GM12878 (cell line): ENCODE results near the gene CES3. TPM values are rescaled to one million over a fixed set of nuclear protein-coding genes. Genes with fewer than 3 reads are reported as not detected.

Experiments
- ATAC-seq: fragments of 200-7000 bp; cut with Tn5 transposase; 3 replicates; pipeline ENCODE4 v1.9.1; 2020; ENCODE audit warnings: mild to moderate bottlenecking, moderate library complexity
- BruUV-seq: library from RNA; stranded (reverse); fragments of 400-500 nt; replicated peaks from 2 replicates; lab custom pipeline; 2021; lab: Mats Ljungman, UMichigan
- CTCF ChIA-PET: fragments of 300-600 bp; sonication (Branson Sonifier 250); formaldehyde crosslinking; extraction: SDS; loops from one replicate; lab custom pipeline; 2021; ENCODE audit warnings: inconsistent platforms; lab: Yijun Ruan, JAX
- POLR2A ChIA-PET: fragments of 350-600 bp; formaldehyde crosslinking; extraction: SDS; loops from one replicate; lab custom pipeline; 2021; ENCODE audit warnings: inconsistent platforms; lab: Charles Lee
- RAD21 ChIA-PET: fragments of 300-600 bp; sonication (Branson Sonifier 250); formaldehyde crosslinking; loops from one replicate; lab custom pipeline; 2023; ENCODE audit warnings: antibody characterized with exemption; ENCODE audit not compliant: unreplicated experiment; lab: Charles Lee
- SMC1A ChIA-PET: fragments of 300-600 bp; sonication (Branson Sonifier 250); formaldehyde crosslinking; loops from one replicate; lab custom pipeline; 2023; ENCODE audit not compliant: unreplicated experiment, uncharacterized antibody; lab: Charles Lee
- DNase-seq: peaks from one replicate; pipeline ENCODE4 v3.0.0-alpha.2; 2011; ENCODE audit warnings: low read depth, low spot score
- FAIRE-seq: peaks from 3 replicates; lab custom pipeline; 2011; peaks lifted over from hg19 to GRCh38; lab: Jason Lieb, UNC
- H2AFZ ChIP-seq: 2 replicates; pipeline ENCODE4 v1.6.0; 2011; ENCODE audit warnings: low read depth, low read length, control low read depth; ENCODE audit not compliant: control insufficient read depth
- H3K27ac ChIP-seq: 2 replicates; pipeline ENCODE4 v1.5.1; 2011; ENCODE audit warnings: control low read depth; ENCODE audit not compliant: control insufficient read depth, insufficient read depth
- H3K27me3 ChIP-seq, 2 experiments: replicated peaks in 1 of 2; 2 replicates each; pipeline versions ENCODE4 v1.6.0 to v1.6.1; 2011; ENCODE audit warnings: low read length in 1 of 2; ENCODE audit not compliant: control insufficient read depth in 2 of 2, insufficient read depth in 2 of 2
- H3K36me3 ChIP-seq, 2 experiments: 2 replicates each; pipeline ENCODE4 v1.5.1; 2011; ENCODE audit warnings: low read length in 1 of 2; ENCODE audit not compliant: control insufficient read depth in 2 of 2, insufficient read depth in 2 of 2
- H3K4me1 ChIP-seq: 2 replicates; pipeline ENCODE4 v1.6.1; 2011; ENCODE audit warnings: mild to moderate bottlenecking, low read length, moderate library complexity, mixed read lengths; ENCODE audit not compliant: control insufficient read depth, insufficient read depth
- H3K4me2 ChIP-seq: 2 replicates; pipeline ENCODE4 v1.6.0; 2011; ENCODE audit warnings: control low read depth; ENCODE audit not compliant: control insufficient read depth, insufficient read depth
- H3K4me3 ChIP-seq: fragments of 200-600 bp; sonication (generic); 2 replicates; pipeline ENCODE4 v1.5.1; 2016
- H3K79me2 ChIP-seq: 2 replicates; pipeline ENCODE4 v1.6.0; 2011; ENCODE audit warnings: low read length; ENCODE audit not compliant: control insufficient read depth, insufficient read depth
- H3K9ac ChIP-seq: 2 replicates; pipeline ENCODE4 v1.8.0; 2011; ENCODE audit warnings: low read length, control low read depth, mixed read lengths; ENCODE audit not compliant: control insufficient read depth, insufficient read depth
- H3K9me3 ChIP-seq: replicated peaks from 3 replicates; pipeline ENCODE4 v1.5.1; 2011; ENCODE audit warnings: mild to moderate bottlenecking, low read length; ENCODE audit not compliant: control insufficient read depth, insufficient read depth
- H4K20me1 ChIP-seq: 2 replicates; pipeline ENCODE4 v1.6.0; 2011; ENCODE audit not compliant: control insufficient read depth, insufficient read depth
- MXI1 ChIP-seq: fragments of 150-350 bp; IDR thresholded peaks from 2 replicates; pipeline ENCODE4 v1.6.1; 2011; ENCODE audit warnings: low read depth, mild to moderate bottlenecking, inconsistent platforms, low read length, improper control_type of control experiment
- POLR2A ChIP-seq: IDR thresholded peaks from 2 replicates; pipeline ENCODE4 v1.6.1; 2011; ENCODE audit warnings: low read depth, mild to moderate bottlenecking, low read length
- REST ChIP-seq: IDR thresholded peaks from 2 replicates; pipeline ENCODE4 v1.6.1; 2012; ENCODE audit warnings: mild to moderate bottlenecking, low read depth, low read length
- WGBS: methylation state at CpG from one replicate; pipeline ENCODE4 v1.1.6; 2016; ENCODE audit warnings: low lambda C conversion rate; ENCODE audit not compliant: insufficient replicate concordance, insufficient coverage; ENCODE audit errors: missing lambda C conversion rate; 5-methylcytosine and 5-hydroxymethylcytosine counted together
- in situ Hi-C: fragments of 300-500 bp; cut with MboI; formaldehyde crosslinking; loops from 9 replicates; pipeline ENCODE4 v1.14.3; 2018; ENCODE audit warnings: mixed read lengths
- intact Hi-C: fragments of 100-400 bp; cut with micrococcal nuclease; formaldehyde crosslinking; loops from one replicate; pipeline ENCODE4 v1.14.2; 2022; ENCODE audit not compliant: unreplicated experiment
- polyA plus RNA-seq, 11 experiments: library from polyadenylated mRNA; depleted of rRNA in 4 of 11; unstranded in 6 of 11; stranded (reverse) in 5 of 11; fragments of >200 nt; fragmentation: Nextera tagmentation in 4 of 11; fragmentation: Illumina TruSeq in 1 of 11; extraction: Ambion mirVana in 4 of 11; extraction: Trizol in 1 of 11; gene quantifications; 1 replicate in 1 of 11; 2 replicates in 10 of 11; pipeline versions ENCODE4 v1.2.1 to v1.2.3, GENCODE V29; 2011 to 2016; ENCODE audit warnings: inconsistent platforms in 2 of 11, missing spikeins in 2 of 11, low read depth in 1 of 11
- total RNA-seq, 4 experiments: library from RNA; depleted of rRNA in 3 of 4; stranded (reverse); fragments of >200 nt in 3 of 4; fragmentation: Illumina TruSeq in 1 of 4; extraction: Trizol in 1 of 4; gene quantifications; 2 replicates each; pipeline versions ENCODE4 v1.2.1 to v1.2.3, GENCODE V29; 2013 to 2021
- TF ChIP-seq, protein P1 (sequence below): fragments of 450-650 bp; IDR thresholded peaks from 2 replicates; pipeline ENCODE4 v1.6.1; 2016; ENCODE audit warnings: mild to moderate bottlenecking
- TF ChIP-seq, protein P2 (sequence below): fragments of 450-650 bp; IDR thresholded peaks from 2 replicates; pipeline ENCODE4 v1.6.1; 2017; ENCODE audit warnings: mild to moderate bottlenecking, moderate library complexity

Gene CES3
- total and polyA plus RNA-seq, 10 of the 15 experiments (the other 5 are each of a cell fraction or from before 2014, with no cell fraction given), result 0.09 to 3.1 (median 0.76) TPM

DNA sequence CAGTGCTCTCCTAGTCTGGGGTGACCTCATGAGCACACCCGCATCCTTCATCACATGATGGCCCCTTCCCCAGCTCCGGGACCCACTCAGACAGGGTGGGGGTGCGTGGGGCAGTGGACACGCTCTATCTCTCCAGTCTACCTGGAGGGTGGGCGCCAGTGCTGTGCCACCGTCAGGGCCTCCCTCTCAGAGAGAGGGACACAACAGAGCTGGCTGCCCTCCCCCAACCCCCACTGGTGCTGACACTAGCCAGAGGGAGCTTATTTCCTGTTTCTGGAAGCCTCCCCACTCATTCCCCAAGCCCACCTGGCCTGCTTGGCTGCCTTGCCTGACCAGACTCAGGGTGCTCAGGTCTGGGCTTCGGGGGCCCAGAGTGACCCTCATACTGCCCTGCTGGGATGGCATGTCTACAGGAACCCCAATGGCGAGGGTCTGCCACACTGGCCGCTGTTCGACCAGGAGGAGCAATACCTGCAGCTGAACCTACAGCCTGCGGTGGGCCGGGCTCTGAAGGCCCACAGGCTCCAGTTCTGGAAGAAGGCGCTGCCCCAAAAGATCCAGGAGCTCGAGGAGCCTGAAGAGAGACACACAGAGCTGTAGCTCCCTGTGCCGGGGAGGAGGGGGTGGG lies 17.5 kb upstream of the CES3 start:
- DNase-seq (no peak), ATAC-seq (no peak), FAIRE-seq (no peak)
- Histone ChIP-seq H3K27ac (no peak overlapping the region), H3K79me2 (no peaks in the 10 kb centered on the region), H3K27me3 (no peaks in the 10 kb centered on the region), H3K9ac (no peak overlapping the region), H3K36me3 (peaks cover 2 to 3% of the 10 kb centered on the region in 2 experiments), H3K4me2 (no peak overlapping the region), H3K4me3 (no peak overlapping the region), H4K20me1 (no peaks in the 10 kb centered on the region), H2AFZ (no peak overlapping the region), H3K9me3 (no peaks in the 10 kb centered on the region), H3K4me1 (peaks cover 10% of the 10 kb centered on the region)
- peak; percentile 10; the same call in 1 of the 2 replicates for TF ChIP-seq POLR2A
- TF ChIP-seq, protein P1, sequence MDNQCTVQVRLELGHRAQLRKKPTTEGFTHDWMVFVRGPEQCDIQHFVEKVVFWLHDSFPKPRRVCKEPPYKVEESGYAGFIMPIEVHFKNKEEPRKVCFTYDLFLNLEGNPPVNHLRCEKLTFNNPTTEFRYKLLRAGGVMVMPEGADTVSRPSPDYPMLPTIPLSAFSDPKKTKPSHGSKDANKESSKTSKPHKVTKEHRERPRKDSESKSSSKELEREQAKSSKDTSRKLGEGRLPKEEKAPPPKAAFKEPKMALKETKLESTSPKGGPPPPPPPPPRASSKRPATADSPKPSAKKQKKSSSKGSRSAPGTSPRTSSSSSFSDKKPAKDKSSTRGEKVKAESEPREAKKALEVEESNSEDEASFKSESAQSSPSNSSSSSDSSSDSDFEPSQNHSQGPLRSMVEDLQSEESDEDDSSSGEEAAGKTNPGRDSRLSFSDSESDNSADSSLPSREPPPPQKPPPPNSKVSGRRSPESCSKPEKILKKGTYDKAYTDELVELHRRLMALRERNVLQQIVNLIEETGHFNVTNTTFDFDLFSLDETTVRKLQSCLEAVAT, result no peak
- BruUV-seq, result no TSS peak
- ChIA-PET RAD21 (interaction anchor here (0.6 kb wide), 1 partner anchor 165 kb away, joined by 3 read pairs; no protein-coding TSS in a partner anchor), CTCF (interaction anchor here (0.7 to 1.1 kb wide), 5 partner anchors 12 to 57 kb away, joined by 3 to 4 read pairs (median 3); no protein-coding TSS in a partner anchor), POLR2A (interaction anchor here (0.5 to 0.6 kb wide), 2 partner anchors 67 to 382 kb away, joined by 4 read pairs; no protein-coding TSS in a partner anchor), SMC1A (no interaction called here)
- intact Hi-C loops (no loop called here), in situ Hi-C loops (no loop called here)
- WGBS, result 90% methylated on average over 15 of the region's 15 CpGs

- FAIRE-seq, result no peak
- SMC1A ChIA-PET, result no interaction called here
Observed at GRCh38 chr16:66944054-66944441, 17.0 kb upstream of the CES3 start.

More at GRCh38 chr16:66944054-66944441, 17.0 kb upstream of the CES3 start:
- Histone ChIP-seq H4K20me1 (no peaks in the 10 kb centered on the region), H3K4me2 (no peak overlapping the region), H3K9me3 (no peaks in the 10 kb centered on the region), H3K27ac (no peak overlapping the region), H3K4me3 (no peak overlapping the region), H3K27me3 (no peaks in the 10 kb centered on the region)
- CTCF ChIA-PET, result interaction anchor here (0.7 to 1.1 kb wide), 5 partner anchors 13 to 58 kb away, joined by 3 to 4 read pairs (median 3); no protein-coding TSS in a partner anchor
- intact Hi-C loops, result no loop called here
- ATAC-seq (no peak), DNase-seq (no peak)
- TF ChIP-seq MXI1 (no peak), REST (no peak)
- TF ChIP-seq, protein P2, sequence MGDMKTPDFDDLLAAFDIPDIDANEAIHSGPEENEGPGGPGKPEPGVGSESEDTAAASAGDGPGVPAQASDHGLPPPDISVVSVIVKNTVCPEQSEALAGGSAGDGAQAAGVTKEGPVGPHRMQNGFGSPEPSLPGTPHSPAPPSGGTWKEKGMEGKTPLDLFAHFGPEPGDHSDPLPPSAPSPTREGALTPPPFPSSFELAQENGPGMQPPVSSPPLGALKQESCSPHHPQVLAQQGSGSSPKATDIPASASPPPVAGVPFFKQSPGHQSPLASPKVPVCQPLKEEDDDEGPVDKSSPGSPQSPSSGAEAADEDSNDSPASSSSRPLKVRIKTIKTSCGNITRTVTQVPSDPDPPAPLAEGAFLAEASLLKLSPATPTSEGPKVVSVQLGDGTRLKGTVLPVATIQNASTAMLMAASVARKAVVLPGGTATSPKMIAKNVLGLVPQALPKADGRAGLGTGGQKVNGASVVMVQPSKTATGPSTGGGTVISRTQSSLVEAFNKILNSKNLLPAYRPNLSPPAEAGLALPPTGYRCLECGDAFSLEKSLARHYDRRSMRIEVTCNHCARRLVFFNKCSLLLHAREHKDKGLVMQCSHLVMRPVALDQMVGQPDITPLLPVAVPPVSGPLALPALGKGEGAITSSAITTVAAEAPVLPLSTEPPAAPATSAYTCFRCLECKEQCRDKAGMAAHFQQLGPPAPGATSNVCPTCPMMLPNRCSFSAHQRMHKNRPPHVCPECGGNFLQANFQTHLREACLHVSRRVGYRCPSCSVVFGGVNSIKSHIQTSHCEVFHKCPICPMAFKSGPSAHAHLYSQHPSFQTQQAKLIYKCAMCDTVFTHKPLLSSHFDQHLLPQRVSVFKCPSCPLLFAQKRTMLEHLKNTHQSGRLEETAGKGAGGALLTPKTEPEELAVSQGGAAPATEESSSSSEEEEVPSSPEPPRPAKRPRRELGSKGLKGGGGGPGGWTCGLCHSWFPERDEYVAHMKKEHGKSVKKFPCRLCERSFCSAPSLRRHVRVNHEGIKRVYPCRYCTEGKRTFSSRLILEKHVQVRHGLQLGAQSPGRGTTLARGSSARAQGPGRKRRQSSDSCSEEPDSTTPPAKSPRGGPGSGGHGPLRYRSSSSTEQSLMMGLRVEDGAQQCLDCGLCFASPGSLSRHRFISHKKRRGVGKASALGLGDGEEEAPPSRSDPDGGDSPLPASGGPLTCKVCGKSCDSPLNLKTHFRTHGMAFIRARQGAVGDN, result no peak
- TF ChIP-seq, all 136 proteins: peak for 0
- Histone ChIP-seq H3K36me3 (peaks cover 0 to 2% of the 10 kb centered on the region in 2 experiments; a peak in 3 of 4 replicates), H3K4me1 (peaks cover 13% of the 10 kb centered on the region), H3K9ac (no peak overlapping the region), H2AFZ (no peak overlapping the region), H3K79me2 (no peaks in the 10 kb centered on the region)
- WGBS, result 87% methylated on average over 5 of the region's 5 CpGs
- RAD21 ChIA-PET, result interaction anchor here (0.6 kb wide), 1 partner anchor 164 kb away, joined by 3 read pairs; no protein-coding TSS in a partner anchor
- no TSS peak for BruUV-seq
- POLR2A ChIA-PET, result interaction anchor here (0.6 kb wide), 2 partner anchors 338 to 381 kb away, joined by 3 to 4 read pairs; no protein-coding TSS in a partner anchor
- in situ Hi-C loops, result no loop called here
